ENCODE data around the gene TMEM61.
"Not testable (repeated sequence)": the region's sequence is repeated elsewhere in the genome, so short reads cannot be mapped to it uniquely, and the experiment has no call there.

Gene TMEM61

DNA sequence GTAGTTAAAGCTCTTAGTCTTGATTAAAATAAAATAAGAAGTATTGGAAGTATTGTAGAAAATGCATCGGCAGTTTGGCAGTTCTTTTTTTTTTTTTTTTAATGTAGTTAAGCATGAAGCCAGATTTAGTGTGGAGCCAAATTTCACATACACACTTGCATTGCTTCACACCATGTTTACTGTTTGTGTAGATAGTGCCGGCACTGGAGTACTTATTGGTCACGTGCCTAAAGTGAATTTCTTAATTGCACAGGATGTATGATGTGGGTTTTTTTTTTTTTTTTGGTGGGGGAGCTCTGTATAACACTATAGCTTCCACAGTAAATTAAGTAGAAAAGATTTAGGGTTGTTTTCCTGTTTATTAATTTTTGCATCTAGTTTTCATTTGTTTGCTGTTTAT is 21.2 kb upstream of the TMEM61 start:
- no peak for DNase-seq

GRCh38 chr1:54962612-54963395 is 17.6 kb upstream of the TMEM61 start:
- DNase-seq, result no peak

- DNase-seq, result not testable (repeated sequence)
Measured at GRCh38 chr1:54963829-54964228, 16.6 kb upstream of the TMEM61 start.

DNA sequence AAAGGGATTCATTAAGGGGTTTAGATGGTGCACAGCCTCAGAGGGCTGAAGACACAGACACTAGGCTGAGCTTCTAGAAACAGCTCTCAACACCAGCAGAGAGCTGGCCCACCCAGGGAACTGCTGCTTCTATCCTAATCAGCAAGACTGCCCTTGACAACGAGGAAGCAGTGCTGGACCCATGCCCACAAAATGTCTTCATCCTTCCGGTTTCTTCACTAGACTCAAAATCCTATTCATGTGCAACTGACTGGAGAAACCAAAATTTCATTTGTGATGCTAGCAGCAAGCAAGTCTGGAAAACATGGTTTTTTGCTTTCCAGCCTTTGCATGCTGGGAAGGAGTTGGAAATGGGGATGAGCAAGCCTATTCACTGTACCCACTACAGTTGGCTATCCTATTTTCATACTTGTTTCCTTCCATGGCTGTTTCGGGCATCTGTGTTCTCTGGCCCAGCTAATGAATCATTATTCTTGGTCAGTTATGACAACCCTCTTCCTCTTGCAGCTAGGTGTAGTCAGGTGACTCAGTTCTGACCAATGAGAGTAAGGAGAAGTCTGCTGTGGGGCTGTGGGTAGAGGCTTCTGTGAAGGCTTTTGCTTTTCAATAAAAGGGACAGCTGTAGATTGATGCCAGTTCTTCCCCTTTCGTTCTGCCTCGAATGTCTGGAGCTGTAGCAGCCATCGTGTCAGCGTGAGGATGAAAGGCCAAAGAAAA is 14.6 kb upstream of the TMEM61 start:
- peak in 4 of 56 donors; percentile 7 to 24 (median 10) for DNase-seq

DNA sequence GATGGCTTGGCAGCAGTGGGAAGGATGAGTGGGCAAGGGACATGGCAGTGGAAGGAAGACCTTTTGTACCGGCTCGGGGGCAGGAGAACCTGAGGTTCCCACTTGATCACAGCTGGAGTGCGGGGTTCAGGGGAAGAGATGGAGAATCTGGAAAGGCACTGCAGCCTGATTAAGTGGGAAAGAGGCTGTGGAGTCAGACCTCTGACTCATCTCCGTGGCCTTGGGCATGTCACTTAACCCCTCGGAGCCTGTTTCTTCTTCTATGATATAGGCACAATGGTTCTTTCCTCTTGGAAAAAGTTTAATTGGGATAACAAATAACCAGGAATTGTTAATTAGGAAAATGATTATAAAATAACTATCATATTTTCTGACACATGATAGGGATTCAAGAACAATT is 13.1 kb upstream of the TMEM61 start:
- DNase-seq, result no peak

- DNase-seq, result no peak
Measured at GRCh38 chr1:54968551-54968950, 11.9 kb upstream of the TMEM61 start.

DNA sequence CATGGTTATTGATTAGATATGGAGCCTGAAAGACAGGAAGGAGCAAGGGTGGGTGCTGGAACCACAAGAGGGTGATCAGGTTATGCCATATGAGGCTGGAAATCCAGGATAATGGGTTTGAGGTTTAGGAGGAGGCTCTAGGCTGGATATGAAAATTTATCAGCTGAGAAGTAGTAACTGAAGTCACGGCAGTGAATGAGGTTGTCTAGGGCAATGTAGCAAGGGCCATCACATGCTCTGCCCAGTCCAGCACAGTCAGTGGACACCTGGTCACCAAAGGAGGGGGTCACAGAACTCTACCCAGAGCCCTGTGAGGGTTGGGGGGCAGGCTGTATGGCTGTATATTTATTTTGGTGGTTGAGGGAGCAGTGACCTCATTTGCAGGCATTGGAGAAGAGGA is 10.5 kb upstream of the TMEM61 start:
- DNase-seq, result no peak

DNA sequence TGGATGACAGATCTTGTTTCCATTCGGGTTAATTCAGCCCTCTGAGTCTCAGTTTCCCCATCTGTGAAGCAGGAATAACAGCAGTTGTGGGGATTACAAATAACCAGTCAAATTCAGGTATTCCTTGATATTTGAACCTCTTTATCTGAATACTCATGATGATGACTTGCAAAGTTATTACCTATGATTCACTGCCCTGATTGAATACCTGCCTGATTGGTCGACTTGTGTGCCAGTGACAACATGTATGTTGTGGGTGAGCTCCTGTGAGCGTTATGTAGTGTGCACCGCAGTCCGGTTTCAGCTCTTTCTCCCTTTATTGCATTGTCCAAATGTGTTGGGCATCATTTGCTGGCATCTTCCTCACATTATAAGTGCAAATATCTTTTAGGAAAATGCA is 9.5 kb upstream of the TMEM61 start:
- DNase-seq, result no peak

DNA sequence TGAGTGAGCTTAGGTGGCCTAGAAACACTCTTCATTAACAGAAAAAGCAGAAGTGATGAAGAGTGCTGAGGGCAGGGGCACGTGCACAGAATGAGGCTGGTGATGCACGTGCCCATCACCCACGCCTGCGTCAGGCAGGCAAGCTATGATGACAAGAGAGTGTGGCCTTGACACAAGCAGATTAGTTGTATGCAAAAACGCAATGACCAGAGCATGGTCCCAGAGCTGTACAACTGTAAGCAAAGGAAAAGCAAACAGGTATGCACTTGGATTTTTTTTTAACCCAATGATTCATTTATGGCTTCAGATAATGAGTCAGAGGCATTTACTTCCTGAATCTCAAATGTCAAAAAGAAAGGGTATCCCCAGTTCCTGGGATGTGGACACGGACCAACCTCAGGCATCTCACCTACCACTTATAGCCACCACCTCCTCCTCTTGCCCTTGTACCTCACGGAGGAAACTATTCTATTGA is 9.1 kb upstream of the TMEM61 start:
- DNase-seq, result no peak

- DNase-seq, result no peak
Measured at GRCh38 chr1:54972436-54972835, 8.0 kb upstream of the TMEM61 start.

DNA sequence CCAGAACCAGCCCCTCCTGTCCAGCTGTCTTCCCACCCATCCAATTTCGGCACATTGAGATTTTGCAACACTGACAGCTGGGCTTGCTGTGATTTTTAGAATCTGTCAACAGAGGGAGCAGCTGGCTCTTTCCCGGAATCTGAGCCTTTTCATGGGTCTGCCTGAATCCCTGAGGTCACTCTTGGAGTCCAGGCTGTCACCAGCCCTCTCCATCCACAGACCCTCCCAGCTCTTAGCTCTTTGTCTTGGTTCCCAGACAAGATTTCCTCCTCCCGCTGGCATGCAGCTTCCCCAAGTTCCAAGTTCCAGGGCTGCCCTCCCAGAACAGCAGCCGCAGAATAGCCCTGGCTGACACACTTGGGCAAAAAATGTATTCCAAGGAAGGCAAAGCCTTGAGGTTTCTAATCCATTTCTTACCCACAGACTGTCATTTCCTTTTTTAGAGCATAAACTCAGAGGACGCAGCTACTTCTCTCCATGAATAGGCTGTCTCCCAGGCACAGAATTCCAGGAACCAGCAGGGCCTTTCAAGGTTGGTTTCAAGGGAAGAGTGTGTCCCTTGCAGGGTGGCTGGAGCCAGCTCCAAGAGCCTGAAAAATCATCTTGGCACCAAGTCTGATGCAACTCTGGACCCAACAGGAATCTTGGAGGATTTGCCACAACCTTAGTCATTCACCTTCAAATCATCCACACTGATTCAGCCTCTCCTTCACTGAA is 7.1 kb upstream of the TMEM61 start:
- peak in 25 of 56 donors; percentile 4 to 63 (median 23) for DNase-seq

- DNase-seq, result no peak
Measured at GRCh38 chr1:54975356-54976108, 4.9 kb upstream of the TMEM61 start.

DNA sequence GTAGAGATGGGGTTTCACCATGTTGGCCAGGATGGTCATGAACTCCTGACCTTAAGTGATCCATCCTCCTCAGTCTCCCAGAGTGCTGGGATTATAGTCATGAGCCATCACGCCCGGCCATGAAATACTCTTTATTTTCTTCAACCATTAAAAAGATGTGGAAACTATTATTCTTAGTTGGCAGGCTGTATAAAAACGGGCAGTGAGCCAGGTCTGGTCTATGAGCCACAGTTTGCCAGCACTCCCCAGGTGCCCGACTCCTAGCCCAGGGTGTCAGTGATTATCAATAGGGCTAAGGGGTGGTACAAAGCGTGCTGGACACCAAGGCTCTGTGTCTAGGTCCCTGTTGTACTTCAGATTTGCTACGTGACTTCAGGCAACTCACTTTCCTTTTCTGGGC is 3.7 kb upstream of the TMEM61 start:
- DNase-seq, result peak in 1 of 56 donors; percentile 20

- no peak for DNase-seq
Measured at GRCh38 chr1:54977533-54978297, 2.7 kb upstream of the TMEM61 start.

DNA sequence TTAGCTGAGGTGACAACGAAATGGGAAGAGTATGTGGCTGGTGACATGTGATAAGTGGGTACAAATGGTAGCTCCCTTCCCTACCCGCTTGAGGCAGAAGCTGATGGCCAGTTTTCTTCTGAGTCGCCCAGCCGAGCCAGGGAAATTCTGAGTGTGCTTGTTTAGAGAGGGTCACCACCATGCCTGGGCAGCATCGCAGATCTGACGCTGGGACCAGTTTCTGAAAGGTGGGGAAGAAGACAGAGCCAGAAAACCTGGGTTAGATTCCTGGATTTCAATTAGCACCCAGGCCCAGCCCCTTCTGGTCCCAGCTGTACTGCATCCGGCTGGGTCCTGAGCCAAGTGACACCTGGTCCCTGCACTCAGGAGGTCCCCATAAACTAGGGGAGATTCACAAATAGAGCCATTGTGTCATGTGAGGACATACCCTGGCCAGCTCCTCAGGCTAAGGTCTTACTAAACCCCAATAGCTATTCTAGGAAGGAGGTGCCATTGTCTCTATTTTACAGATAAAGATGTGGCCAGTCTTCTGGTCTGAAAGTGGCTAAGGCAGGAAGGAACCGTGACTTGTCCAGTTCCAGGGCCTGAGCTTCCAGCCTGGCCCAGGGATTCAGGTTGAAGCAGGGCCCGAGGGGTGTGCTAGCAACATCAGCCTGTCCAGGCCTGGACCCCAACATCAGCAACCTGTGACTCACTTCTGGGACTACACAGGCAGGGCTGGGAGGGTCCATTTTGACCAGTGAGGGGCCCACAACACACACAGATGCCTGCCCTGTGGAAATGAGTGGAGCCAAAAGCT is 1.7 kb upstream of the TMEM61 start:
- no peak for DNase-seq

- DNase-seq, result no peak
Measured at GRCh38 chr1:54979327-54979891, 1.0 kb upstream of the TMEM61 start.

GRCh38 chr1:54980046-54980527 is 341 bp upstream of the TMEM61 start:
- no peak for DNase-seq

DNA sequence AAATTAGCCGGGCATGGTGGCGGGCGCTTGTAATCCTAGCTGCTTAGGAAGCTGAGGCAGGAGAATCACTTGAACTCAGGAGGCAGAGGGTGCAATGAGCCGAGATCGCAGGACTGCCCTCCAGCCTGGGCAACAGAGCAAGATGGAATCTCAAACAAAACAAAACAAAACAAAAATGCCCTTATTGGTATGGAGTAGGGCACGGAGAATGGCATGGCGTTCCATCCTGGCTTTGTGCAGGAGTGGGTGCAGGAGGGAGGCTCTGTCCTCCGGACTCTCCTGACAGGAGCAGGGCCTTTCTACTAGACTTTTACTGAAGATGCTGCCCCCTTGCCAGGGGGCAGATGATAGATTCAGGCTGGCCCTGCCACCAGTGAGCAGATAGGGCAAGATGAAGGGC is 1.0 kb downstream of the TMEM61 start:
- DNase-seq, result no peak

DNA sequence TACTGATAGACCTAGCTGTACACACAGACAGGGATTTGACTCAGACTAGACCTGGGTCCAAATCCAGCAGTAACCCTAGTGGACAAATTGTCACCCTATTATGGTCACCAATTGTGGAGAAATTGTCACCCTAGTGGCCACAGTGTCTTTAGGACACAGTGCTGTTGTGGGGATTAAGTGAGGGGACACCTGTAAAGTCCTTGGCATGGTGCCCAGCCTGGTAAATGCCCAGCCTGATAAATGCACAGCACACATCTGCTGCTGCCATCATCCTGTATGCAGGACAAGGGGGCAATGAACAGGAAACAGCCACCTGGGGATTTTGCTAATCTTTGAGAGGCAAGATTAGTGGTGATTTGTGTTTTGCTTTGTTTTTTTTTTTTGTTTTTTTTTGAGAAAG is 2.3 kb downstream of the TMEM61 start:
- no peak for DNase-seq
